Ishikawa (cell line): ENCODE results near the gene PAQR6.

Source experiments
- CEBPB ChIP-seq: IDR thresholded peaks from 2 replicates; pipeline ENCODE4 v1.6.1; 2012
- CREB1 ChIP-seq: IDR thresholded peaks from 2 replicates; pipeline ENCODE4 v1.6.1; 2012; ENCODE audit warnings: low read depth
- EGR1 ChIP-seq: IDR thresholded peaks from 2 replicates; pipeline ENCODE4 v1.6.1; 2012
- EP300 ChIP-seq: IDR thresholded peaks from 2 replicates; pipeline ENCODE4 v1.6.1; 2012; ENCODE audit warnings: borderline replicate concordance
- FOXM1 ChIP-seq: IDR thresholded peaks from 2 replicates; pipeline ENCODE4 v1.6.1; 2012; ENCODE audit warnings: low read depth, borderline replicate concordance
- NFIC ChIP-seq: IDR thresholded peaks from 2 replicates; pipeline ENCODE4 v1.6.1; 2012
- RAD21 ChIP-seq: IDR thresholded peaks from 2 replicates; pipeline ENCODE4 v1.6.1; 2012; ENCODE audit warnings: low read depth
- TAF1 ChIP-seq: IDR thresholded peaks from 2 replicates; pipeline ENCODE4 v1.6.1; 2012; ENCODE audit warnings: low read depth, mild to moderate bottlenecking
- TCF12 ChIP-seq: IDR thresholded peaks from 2 replicates; pipeline ENCODE4 v1.6.1; 2012; ENCODE audit warnings: low read depth
- TEAD4 ChIP-seq: IDR thresholded peaks from 2 replicates; pipeline ENCODE4 v1.6.1; 2012
- YY1 ChIP-seq: IDR thresholded peaks from 2 replicates; pipeline ENCODE4 v1.6.1; 2012; ENCODE audit warnings: low read depth
- ZBTB7A ChIP-seq: IDR thresholded peaks from 2 replicates; pipeline ENCODE4 v1.6.1; 2012; ENCODE audit warnings: low read depth
- TF ChIP-seq, protein P1 (sequence below): IDR thresholded peaks from 2 replicates; pipeline ENCODE4 v1.6.1; 2012; ENCODE audit warnings: low read depth, mild to moderate bottlenecking
- TF ChIP-seq, protein P2 (sequence below): IDR thresholded peaks from 2 replicates; pipeline ENCODE4 v1.6.1; 2012
- TF ChIP-seq, protein P3 (sequence below): IDR thresholded peaks from 2 replicates; pipeline ENCODE4 v1.6.1; 2012

PAQR6 gene

DNA sequence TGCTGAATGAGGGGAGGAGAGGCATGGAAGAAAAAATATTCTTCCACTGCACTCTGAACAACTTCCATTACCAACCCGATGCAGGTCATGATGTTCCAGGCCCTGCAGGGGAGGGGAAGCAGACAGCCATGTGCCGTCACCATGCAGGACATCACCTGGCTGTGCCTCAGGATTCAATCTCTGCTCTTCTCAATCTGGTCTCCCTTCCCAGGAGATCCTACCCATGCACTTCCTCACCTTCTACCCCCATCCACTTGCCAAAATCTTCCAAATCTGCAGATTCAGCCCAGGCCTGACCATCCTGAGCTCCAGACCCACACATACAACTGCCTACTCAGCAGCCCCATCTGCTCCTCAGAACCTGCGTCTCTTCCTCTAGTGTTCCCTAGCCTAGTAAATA, 5.8 kb upstream of the PAQR6 start:
- no peak for TF ChIP-seq NFIC
- TF ChIP-seq TAF1, result no peak
- no peak for TF ChIP-seq EGR1
- TF ChIP-seq, protein P1, sequence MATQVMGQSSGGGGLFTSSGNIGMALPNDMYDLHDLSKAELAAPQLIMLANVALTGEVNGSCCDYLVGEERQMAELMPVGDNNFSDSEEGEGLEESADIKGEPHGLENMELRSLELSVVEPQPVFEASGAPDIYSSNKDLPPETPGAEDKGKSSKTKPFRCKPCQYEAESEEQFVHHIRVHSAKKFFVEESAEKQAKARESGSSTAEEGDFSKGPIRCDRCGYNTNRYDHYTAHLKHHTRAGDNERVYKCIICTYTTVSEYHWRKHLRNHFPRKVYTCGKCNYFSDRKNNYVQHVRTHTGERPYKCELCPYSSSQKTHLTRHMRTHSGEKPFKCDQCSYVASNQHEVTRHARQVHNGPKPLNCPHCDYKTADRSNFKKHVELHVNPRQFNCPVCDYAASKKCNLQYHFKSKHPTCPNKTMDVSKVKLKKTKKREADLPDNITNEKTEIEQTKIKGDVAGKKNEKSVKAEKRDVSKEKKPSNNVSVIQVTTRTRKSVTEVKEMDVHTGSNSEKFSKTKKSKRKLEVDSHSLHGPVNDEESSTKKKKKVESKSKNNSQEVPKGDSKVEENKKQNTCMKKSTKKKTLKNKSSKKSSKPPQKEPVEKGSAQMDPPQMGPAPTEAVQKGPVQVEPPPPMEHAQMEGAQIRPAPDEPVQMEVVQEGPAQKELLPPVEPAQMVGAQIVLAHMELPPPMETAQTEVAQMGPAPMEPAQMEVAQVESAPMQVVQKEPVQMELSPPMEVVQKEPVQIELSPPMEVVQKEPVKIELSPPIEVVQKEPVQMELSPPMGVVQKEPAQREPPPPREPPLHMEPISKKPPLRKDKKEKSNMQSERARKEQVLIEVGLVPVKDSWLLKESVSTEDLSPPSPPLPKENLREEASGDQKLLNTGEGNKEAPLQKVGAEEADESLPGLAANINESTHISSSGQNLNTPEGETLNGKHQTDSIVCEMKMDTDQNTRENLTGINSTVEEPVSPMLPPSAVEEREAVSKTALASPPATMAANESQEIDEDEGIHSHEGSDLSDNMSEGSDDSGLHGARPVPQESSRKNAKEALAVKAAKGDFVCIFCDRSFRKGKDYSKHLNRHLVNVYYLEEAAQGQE, result no peak
- TF ChIP-seq ZBTB7A, result no peak
- no peak for TF ChIP-seq CREB1
- no peak for TF ChIP-seq CEBPB
- no peak for TF ChIP-seq YY1
- no peak for TF ChIP-seq TEAD4
- no peak for TF ChIP-seq FOXM1
- TF ChIP-seq, protein P2, sequence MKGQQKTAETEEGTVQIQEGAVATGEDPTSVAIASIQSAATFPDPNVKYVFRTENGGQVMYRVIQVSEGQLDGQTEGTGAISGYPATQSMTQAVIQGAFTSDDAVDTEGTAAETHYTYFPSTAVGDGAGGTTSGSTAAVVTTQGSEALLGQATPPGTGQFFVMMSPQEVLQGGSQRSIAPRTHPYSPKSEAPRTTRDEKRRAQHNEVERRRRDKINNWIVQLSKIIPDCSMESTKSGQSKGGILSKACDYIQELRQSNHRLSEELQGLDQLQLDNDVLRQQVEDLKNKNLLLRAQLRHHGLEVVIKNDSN, result no peak
- no peak for TF ChIP-seq TCF12
- TF ChIP-seq, protein P3, sequence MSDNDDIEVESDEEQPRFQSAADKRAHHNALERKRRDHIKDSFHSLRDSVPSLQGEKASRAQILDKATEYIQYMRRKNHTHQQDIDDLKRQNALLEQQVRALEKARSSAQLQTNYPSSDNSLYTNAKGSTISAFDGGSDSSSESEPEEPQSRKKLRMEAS, result no peak
- TF ChIP-seq RAD21, result no peak

DNA sequence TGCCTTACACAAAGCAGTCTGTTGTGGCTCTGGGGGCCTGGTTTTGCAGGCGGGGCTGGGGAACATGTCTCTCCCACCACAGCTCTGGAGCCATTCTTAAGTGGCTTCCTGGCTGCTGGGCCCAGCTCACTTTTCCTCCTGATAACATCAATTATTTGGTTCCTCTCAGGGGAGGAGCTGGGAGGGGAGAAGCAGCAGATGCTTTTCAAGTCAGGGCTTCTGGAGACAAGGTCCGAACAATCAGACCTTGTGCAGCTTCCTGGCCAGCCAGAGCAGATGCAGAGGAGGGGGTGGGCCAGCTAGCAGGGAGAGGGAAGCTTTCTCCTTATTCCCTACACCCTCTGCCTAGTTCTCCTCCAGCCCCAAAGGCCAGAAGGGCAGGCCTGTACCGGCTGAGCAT, 3.7 kb upstream of the PAQR6 start:
- TF ChIP-seq TAF1 (no peak), CREB1 (no peak), EGR1 (no peak), TEAD4 (no peak), TCF12 (no peak), ZBTB7A (no peak), FOXM1 (no peak), EP300 (no peak), YY1 (no peak), RAD21 (no peak), CEBPB (no peak), NFIC (no peak)
- TF ChIP-seq, protein P1, result no peak
- TF ChIP-seq, protein P2, result no peak
- TF ChIP-seq, protein P3, result no peak

DNA sequence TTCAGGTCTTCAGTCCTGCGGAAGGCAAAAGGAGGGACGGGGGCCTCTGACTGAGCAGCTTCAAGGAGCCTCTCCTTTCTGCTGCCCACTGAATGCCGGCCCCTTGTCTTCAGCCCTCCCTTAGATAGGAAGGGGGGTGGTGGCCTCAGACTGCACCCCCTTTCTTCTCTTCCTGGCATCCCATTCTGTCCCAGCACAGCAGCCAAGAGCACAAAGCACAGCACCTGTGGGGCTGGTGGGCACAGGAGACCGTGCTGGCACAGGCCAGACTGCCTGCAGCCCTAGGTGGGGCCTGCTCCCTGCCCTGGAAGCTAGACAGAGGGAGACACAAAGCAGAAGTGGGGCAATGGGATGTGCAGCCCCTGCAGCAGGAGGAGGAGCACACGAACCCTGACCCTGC, 1.7 kb upstream of the PAQR6 start:
- no peak for TF ChIP-seq EP300
- no peak for TF ChIP-seq FOXM1
- TF ChIP-seq, protein P3, result no peak
- no peak for TF ChIP-seq TAF1
- TF ChIP-seq NFIC, result no peak
- no peak for TF ChIP-seq TEAD4
- TF ChIP-seq YY1, result no peak
- no peak for TF ChIP-seq EGR1
- TF ChIP-seq CREB1, result no peak
- no peak for TF ChIP-seq RAD21
- no peak for TF ChIP-seq CEBPB
- no peak for TF ChIP-seq ZBTB7A
- TF ChIP-seq, protein P2, result no peak
- TF ChIP-seq, protein P1, result no peak
- no peak for TF ChIP-seq TCF12

DNA sequence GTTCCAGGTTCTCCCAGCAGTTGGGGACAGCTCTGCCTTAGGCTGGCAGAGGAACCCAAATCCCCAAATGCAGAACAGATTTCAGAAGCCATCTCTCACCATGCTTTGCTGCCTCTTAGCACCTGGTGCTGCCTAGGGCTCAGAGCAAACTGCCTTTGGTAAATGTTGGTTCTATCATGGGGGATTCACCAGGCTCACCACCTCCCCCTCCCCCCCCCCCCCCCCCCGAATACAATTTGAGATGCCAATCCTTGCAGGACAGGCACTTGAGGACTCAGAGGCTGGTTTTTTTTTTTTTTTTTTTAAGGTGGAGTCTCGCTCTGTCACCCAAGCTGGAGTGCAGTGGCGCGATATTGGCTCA, 447 bp upstream of the PAQR6 start:
- no peak for TF ChIP-seq EP300
- TF ChIP-seq, protein P3, result no peak
- TF ChIP-seq TEAD4, result no peak
- TF ChIP-seq, protein P2, result no peak
- TF ChIP-seq RAD21, result no peak
- no peak for TF ChIP-seq NFIC
- no peak for TF ChIP-seq EGR1
- no peak for TF ChIP-seq YY1
